Tibial artery (tissue), 4 donors: ENCODE measurements around the gene RNU7-1.

Experiments
- DNase-seq, 2 donors: peaks; one replicate each; pipeline ENCODE4 v3.0.0-alpha.2; 2019
- H3K27ac ChIP-seq, 2 donors: fragments of 200-600 bp; sonication (generic) in 1 of 2; 1 replicate in 1 of 2; 2 replicates in 1 of 2; pipeline ENCODE4 v1.5.1; 2018 to 2019; ENCODE audit warnings: mild to moderate bottlenecking in 1 of 2
- H3K27me3 ChIP-seq, 2 donors: fragments of 200-600 bp; sonication (generic) in 1 of 2; one replicate each; pipeline versions ENCODE4 v1.5.1 to v1.6.0; 2016 to 2019
- H3K36me3 ChIP-seq, 3 donors: fragments of 200-600 bp; sonication (generic) in 2 of 3; one replicate each; pipeline ENCODE4 v1.5.1; 2016 to 2019; ENCODE audit warnings: mild to moderate bottlenecking in 2 of 3
- H3K4me1 ChIP-seq, 4 donors: fragments of 200-600 bp; sonication (generic) in 2 of 4; 1 replicate in 3 of 4; 2 replicates in 1 of 4; pipeline ENCODE4 v1.5.1; 2016 to 2019
- H3K4me3 ChIP-seq, 2 donors: fragments of 200-600 bp; sonication (generic) in 1 of 2; 1 replicate in 1 of 2; 2 replicates in 1 of 2; pipeline ENCODE4 v1.5.1; 2018 to 2019; ENCODE audit warnings: mild to moderate bottlenecking in 2 of 2
- H3K9me3 ChIP-seq, 3 donors: fragments of 200-600 bp; sonication (generic) in 1 of 3; one replicate each; pipeline ENCODE4 v1.5.1; 2016 to 2019
- CTCF ChIP-seq, 2 experiments: fragments of 200-600 bp in 1 of 2; fragments of 450-650 bp in 1 of 2; IDR thresholded peaks; one replicate each; pipeline ENCODE4 v1.5.1; 2017 to 2019; ENCODE audit warnings: antibody characterized with exemption in 2 of 2, mild to moderate bottlenecking in 1 of 2, moderate library complexity in 1 of 2
- intact Hi-C: fragments of 100-400 bp; cut with DNase I; formaldehyde crosslinking; loops from one replicate; pipeline ENCODE4 v1.15.0; 2023; ENCODE audit warnings: low total_unique reads

The RNU7-1 gene

GRCh38 chr12:6943389-6943721 is 261 bp upstream of the RNU7-1 start:
- intact Hi-C loops: loop anchor here (5.0 to 10.0 kb wide), 2 partner anchors 76 to 171 kb away; partner anchors contain the start of gene TPI1
- peak; percentile 92 to 93 for DNase-seq
- H3K4me3 ChIP-seq: peak overlapping the region; percentile 74
- H3K27me3 ChIP-seq: no peaks in the 10 kb centered on the region
- H3K9me3 ChIP-seq: no peaks in the 10 kb centered on the region
- H3K36me3 ChIP-seq: peaks cover 10 to 48% (median 29%) of the 10 kb centered on the region in 3 donors
- no peak for TF ChIP-seq CTCF (IDR thresholded peaks at IDR 0.05)
- peaks cover 0 to 58% (median 43%) of the 10 kb centered on the region in 4 donors for H3K4me1 ChIP-seq
- peak overlapping the region; percentile 94 to 98 for H3K27ac ChIP-seq

GRCh38 chr12:6944381-6945186 is 968 bp downstream of the RNU7-1 start:
- TF ChIP-seq CTCF (IDR thresholded peaks at IDR 0.05): peak; percentile 77 to 96
- H3K27ac ChIP-seq: peak overlapping the region; percentile 94 to 98
- intact Hi-C loops: loop anchor here (5.0 to 10.0 kb wide), 2 partner anchors 77 to 170 kb away; partner anchors contain the start of gene TPI1
- peaks cover 10 to 45% (median 29%) of the 10 kb centered on the region in 3 donors for H3K36me3 ChIP-seq
- H3K9me3 ChIP-seq: no peaks in the 10 kb centered on the region
- DNase-seq: peak; percentile 95 to 96
- no peaks in the 10 kb centered on the region for H3K27me3 ChIP-seq
- H3K4me3 ChIP-seq: peak overlapping the region; percentile 74
- peaks cover 0 to 46% (median 33%) of the 10 kb centered on the region in 4 donors for H3K4me1 ChIP-seq

- DNase-seq: no peak
- intact Hi-C loops: loop anchor here (10.0 kb wide), 1 partner anchor 169 kb away; no protein-coding TSS in a partner anchor
- H3K4me1 ChIP-seq: peaks cover 0 to 41% (median 31%) of the 10 kb centered on the region in 4 donors
- no peak for TF ChIP-seq CTCF (IDR thresholded peaks at IDR 0.05)
- H3K36me3 ChIP-seq: peaks cover 10 to 35% (median 26%) of the 10 kb centered on the region in 3 donors
- no peaks in the 10 kb centered on the region for H3K9me3 ChIP-seq
- no peaks in the 10 kb centered on the region for H3K27me3 ChIP-seq
- no peak overlapping the region for H3K4me3 ChIP-seq
- peak overlapping the region in 1 of 2 donors; percentile 9 for H3K27ac ChIP-seq
Observed at GRCh38 chr12:6945613-6946012, 2.0 kb downstream of the RNU7-1 start.

- H3K27me3 ChIP-seq: no peaks in the 10 kb centered on the region
- H3K4me3 ChIP-seq: peak overlapping the region in 1 of 2 donors; percentile 2
- H3K9me3 ChIP-seq: no peaks in the 10 kb centered on the region
- intact Hi-C loops: loop anchor here (10.0 kb wide), 1 partner anchor 169 kb away; no protein-coding TSS in a partner anchor
- no peak for DNase-seq
- H3K4me1 ChIP-seq: peaks cover 0 to 37% (median 30%) of the 10 kb centered on the region in 4 donors
- peaks cover 6 to 29% (median 20%) of the 10 kb centered on the region in 3 donors for H3K36me3 ChIP-seq
- H3K27ac ChIP-seq: peak overlapping the region in 1 of 2 donors; percentile 9
- no peak for TF ChIP-seq CTCF (IDR thresholded peaks at IDR 0.05)
Observed at GRCh38 chr12:6946033-6946919, 2.7 kb downstream of the RNU7-1 start.

GRCh38 chr12:6946920-6947374 is 3.3 kb downstream of the RNU7-1 start:
- TF ChIP-seq CTCF (IDR thresholded peaks at IDR 0.05): no peak

More at GRCh38 chr12:6946920-6947374, 3.3 kb downstream of the RNU7-1 start:
- no peak for DNase-seq
- Histone ChIP-seq H3K36me3 (peaks cover 0 to 22% (median 14%) of the 10 kb centered on the region in 3 donors), H3K27me3 (no peaks in the 10 kb centered on the region), H3K4me1 (peaks cover 0 to 31% (median 29%) of the 10 kb centered on the region in 4 donors), H3K4me3 (no peak overlapping the region), H3K9me3 (no peaks in the 10 kb centered on the region), H3K27ac (no peak overlapping the region)
- intact Hi-C loops: loop anchor here (10.0 kb wide), 1 partner anchor 168 kb away; no protein-coding TSS in a partner anchor
